GM21360 (cell line): ENCODE measurements around the gene C3.
"Not testable (repeated sequence)": the region's sequence is repeated elsewhere in the genome, so short reads cannot be mapped to it uniquely, and the experiment has no call there.

Experiments
- ATAC-seq: cut with Tn5 transposase; IDR thresholded peaks from one replicate; pipeline ENCODE4 v1.9.1; 2021; ENCODE audit warnings: mild to moderate bottlenecking, moderate library complexity; ENCODE audit not compliant: unreplicated experiment

The C3 gene

GRCh38 chr19:6720369-6721137 is at the start of gene C3:
Gene C3 (minus strand): TSS chr19:6720650. CDS start chr19:6720589, 61 bp downstream.
- ATAC-seq, result no peak

GRCh38 chr19:6769006-6769619 is 48.7 kb upstream of the C3 start:
- ATAC-seq, result no peak

- no peak for ATAC-seq
Measured at GRCh38 chr19:6768236-6768785, 47.9 kb upstream of the C3 start.

- ATAC-seq, result peak; percentile 53
Measured at GRCh38 chr19:6767357-6768235, 47.1 kb upstream of the C3 start, which contains the start of gene SH2D3A. Gene SH2D3A (minus strand): TSS chr19:6767435. CDS start chr19:6763748, 3,687 bp downstream.

DNA sequence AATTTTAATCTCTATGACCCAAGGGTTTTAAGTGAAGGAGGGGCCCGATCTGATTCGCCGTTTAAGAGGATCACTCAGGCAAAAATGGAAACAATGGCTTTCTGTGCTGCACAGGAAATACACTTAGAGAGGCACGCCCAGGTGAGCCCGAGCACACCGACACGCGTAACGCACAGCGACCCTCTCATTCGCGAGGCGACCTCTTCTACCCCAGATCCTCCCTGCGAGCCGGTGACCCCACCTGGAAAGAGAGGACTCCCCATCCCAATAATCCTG is 46.6 kb upstream of the C3 start:
- peak; percentile 14 for ATAC-seq

- ATAC-seq, result no peak
Measured at GRCh38 chr19:6766357-6767080, 46.1 kb upstream of the C3 start.

DNA sequence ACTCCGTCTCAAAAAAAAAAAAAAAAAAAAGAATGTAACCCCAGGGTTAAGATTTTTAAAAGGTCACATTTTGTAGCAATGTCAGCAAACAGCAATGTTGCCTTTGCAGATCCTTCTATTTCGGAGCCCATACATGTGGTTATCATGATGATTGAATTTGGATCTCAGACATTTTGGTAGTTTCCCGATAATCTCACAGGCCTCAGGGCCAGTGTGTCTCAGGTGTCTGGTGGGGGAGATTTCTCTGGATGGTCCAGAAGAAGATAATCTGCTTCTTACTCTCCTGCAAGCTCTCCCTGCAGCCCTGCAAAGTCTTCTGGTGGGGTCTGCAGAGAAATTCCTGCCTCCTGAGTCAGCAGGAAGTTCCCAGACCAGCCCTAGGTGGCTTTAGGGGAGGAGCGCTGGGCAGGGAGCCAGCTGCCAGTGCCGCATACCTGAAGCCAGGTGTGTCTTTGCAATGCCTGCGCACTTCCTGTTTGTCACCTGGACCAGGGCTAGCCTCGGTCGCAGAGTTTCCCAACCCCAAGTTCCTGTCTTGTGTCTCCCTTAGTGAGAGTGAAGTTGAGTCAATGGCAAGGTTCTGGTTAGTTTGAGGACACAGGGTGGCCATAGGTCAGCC is 45.4 kb upstream of the C3 start:
- ATAC-seq, result no peak

GRCh38 chr19:6762253-6762797 is 41.9 kb upstream of the C3 start:
- ATAC-seq, result not testable (repeated sequence)

DNA sequence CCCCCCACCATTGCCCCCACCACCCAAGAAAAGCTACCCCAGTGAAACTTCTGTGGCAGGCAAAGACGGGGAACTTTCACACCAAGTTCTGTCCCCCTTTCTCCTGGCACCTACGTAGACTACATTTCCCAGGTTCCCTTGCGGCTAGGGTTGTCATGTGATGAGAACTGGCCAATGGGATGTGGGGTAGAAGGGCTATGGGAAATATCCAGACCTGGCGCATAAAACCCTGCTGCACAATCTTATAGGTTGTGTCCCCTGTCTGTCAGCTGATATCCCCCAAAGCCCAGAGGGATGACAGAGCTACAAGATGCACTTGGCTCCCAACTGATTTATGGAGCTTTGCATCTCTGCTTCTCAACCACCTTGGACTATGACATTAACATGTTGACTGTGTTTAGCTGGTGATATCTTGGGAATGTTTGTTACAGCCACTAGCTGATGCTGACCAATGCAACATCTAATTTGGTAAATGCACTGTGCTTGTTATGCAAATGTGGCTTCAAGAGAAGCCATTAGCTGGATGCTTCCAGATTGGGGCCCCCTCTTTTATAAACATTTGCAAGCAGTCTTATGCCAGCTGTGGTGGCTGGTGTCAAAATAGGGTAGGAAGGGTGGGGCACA is 40.7 kb upstream of the C3 start:
- no peak for ATAC-seq

DNA sequence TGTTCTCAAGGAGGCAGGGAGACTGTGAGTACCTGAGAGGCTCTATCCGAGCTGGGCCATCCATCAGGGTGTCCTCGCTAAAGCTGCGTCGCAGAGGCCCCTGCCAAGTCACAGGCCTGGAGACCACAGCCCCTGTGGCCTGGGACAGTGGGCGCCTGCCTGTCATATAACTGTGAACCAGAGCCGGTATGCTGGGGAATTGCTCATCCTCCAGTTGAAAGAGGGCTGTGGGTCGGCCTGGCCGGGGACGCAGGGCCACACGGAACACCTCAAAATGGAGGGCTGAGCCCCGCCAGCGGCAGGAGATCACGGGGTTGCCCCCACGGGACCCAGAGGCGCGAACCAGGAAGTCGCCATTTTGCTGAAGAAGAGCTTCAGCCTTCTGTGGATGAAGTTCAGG is 40.2 kb upstream of the C3 start:
- ATAC-seq, result no peak

DNA sequence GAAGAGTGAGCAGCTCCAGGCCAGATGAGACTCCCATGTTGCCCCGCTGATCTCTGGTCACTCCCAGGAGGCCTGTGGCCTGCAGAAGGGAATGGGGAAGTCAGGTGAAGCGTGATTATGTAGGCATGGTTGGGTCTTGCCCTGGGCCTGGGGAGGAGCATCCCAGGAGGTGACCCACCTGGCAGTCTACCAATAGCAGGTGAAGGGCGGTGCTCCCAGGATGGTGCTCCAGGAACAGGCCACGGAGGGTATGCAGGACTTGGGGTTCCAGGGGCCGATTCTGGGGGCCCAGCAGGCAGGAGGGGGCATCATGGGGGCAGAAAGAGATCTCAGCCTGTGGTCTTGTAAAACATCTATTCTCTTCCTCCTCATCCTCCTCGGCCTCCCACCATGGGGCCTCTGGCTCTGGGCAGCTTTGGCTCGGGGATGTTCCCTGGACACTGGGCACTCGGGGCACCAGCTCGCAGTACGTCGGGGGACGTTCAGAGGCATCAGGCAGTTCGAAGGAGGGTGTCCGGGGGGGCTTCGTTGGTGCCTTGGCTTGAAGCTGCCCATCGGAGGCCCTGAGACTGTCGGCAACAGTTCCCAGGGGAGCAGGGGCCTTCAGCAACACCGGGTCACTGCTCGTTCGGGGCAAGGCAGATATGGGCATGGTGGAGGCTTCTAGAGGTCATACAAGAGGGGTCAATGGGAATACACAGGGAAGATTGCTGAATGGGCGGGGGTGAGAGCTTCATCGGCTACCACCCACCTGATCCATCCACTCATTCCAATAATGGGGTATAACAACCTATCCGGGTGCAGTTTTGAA is 34.4 kb upstream of the C3 start:
- ATAC-seq, result no peak

DNA sequence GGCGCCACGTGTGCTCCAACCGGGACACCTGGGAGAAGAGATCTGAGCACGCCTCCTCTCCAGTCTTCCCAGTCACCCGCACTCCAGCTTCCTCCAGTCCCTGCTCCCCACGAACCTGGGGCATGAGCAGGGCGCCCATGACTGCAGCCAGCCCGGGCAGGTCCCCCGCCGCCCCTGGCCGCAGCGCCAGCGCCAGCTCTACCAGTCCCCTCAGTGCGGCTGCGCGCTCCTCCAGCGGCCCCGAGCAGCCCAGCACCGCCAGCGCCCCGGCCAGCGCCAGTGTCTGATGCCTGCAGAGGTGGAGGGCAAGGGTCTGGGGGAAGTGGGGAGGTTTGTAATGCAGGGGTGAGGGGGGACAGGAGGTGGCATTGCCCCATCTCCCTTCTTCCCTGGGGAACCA is 33.7 kb upstream of the C3 start:
- no peak for ATAC-seq

- peak; percentile 79 for ATAC-seq
Measured at GRCh38 chr19:6753178-6754031, 33.0 kb upstream of the C3 start.

DNA sequence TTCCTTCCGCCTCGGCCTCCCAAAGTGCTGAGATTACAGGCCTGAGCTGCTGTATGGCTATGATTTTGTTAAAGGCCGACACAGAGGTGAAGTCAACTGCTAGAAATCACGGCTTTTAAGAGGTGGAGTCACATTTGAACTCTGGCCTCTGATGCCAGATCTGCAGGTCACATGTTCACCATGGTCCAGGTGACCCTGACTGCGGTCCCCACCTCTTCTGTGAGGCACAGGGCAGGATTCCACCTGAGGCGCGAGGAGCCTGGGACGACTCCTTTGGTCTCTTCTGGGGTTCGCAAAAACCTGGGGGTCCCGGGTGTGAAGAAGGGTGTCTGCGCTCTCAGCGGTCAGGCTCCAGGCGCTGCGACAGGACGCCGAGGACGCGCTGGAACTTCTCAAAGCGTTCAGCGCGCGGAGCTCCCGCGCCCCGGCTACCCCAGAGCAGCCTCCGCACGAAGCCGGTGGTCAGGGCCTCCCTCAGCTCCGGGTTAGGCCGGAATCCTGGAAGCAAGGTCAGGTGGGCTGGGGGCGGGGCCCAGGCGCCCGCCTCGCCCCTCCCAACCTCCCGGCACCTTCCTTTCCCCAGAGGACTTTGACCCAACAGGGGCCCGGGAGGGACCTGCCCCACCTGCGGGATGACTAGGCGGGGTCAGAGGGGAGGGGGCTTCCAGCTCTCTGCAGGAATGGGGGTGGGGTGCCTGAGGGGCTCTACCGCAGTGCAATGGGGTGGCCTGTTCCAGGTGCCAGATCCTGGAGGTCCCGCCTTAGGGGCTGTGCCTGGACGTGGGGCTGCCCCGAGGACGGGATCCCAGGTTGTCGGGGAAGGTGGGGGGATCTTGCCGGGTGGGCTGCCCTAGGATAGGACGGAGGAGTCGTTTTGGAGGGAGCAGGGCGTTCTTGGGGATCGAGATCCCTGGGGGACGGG is 32.1 kb upstream of the C3 start:
- no peak for ATAC-seq

DNA sequence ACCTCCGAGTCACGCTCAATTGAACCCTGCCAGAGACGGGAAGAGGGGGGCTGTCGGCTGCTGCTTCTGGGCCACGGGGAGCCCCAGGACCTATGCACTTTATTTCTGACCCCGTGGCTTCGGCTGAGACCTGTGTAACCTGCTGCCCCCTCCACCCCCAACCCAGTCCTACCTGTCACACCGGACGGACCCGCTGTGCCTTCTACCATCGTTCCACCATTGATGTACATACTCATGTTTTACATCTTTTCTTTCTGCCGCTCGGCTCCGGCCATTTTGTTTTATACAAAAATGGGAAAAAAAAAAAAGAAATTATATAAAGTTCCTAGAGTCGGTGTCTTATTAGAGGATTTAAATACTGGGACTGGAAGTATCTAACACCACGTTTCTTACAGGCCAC is 30.7 kb upstream of the C3 start:
- no peak for ATAC-seq

DNA sequence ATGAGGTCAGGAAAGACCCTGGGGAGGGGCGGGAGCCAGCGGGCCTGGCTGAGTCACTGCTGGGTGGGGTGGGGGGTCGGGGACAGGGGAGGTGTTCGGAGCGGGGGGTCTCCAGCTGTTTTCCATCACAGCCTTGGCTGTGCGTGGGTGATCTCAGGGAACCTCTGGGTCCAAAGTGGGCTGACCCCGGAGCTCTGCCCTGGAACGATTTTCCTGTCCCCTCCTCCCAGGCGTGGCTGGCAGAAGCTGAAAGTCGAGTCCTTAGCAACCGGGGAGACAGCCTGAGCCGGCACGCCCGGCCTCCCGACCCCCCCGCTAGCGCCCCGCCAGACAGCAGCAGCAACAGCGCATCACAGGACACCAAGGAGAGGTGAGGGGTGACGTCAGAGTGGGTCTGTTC is 29.6 kb upstream of the C3 start:
- no peak for ATAC-seq

DNA sequence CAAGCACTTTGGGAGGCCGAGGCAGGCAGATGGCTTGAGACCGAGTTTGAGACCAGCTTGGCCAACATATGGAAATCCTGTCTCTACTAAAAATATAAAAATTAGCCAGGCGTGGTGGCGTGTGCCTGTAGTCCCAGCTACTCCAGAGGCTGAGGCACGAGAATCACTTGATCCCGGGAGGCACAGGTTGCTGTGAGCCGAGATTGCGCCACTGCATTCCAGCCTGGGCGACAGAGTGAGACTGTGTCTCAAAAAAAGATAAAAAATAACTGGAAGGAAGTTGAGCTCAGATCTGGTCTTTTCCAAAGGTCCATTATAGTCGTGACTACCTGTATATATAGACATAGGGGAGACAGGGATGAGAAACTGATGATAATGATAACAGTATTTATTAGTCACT is 28.1 kb upstream of the C3 start:
- not testable (repeated sequence) for ATAC-seq
